GM19468 (cell line): Measurements from ENCODE around the gene MVK.

Experiments used
- ATAC-seq: cut with Tn5 transposase; IDR thresholded peaks from one replicate; pipeline ENCODE4 v1.9.1; 2021; ENCODE audit warnings: mild to moderate bottlenecking, moderate library complexity, moderate number of reproducible peaks; ENCODE audit not compliant: unreplicated experiment; ENCODE audit errors: extremely low read depth

The MVK gene

DNA sequence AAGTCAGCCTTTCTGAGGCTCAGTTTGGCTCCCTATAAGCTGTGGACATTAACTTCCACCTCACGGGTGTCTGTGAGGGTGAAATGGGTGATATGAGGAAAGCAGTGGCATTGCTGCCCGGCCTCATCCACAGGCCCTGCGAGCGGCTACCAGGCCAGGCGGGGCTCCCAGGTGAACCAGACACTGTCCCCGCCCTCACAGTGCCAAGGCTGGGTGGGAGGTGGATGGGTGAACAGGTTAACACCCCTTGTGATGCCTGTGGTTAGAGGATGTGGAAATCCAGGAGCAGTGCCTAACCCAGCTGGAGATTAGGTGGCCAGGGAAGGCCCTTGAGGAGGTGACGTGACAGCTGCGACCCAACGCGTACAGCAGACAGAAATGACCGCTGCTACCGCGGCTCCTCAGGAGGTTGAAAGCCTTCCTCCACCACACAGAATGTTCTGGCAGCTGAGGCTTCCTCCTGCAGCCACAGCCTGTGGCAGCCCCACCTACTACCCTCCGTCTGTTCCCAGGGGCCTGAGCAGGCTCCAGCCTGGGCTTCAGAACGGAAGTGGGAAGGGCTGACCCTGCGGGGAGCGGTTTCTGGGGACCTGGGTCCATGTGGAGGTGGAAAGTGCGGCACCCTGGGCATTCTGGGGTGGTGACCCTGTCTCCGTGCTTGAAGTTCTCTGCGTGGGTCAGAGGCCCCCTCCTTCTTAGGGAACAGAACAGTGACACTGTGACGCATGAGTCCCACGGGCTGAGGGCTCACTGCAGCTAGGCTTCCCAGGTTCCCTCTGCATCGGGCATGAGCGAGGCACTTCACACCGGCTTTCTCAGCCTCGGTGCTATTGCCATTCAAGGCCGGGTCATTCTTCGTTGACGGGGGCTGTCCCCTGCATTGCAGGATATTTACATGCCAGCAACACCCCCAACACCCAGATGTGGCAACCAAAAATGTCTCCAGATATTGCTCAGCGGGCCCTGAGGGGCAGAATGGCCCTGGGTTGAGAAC lies 10.0 kb upstream of the MVK start:
- no peak for ATAC-seq

GRCh38 chr12:109566424-109566823 lies 7.2 kb upstream of the MVK start:
- ATAC-seq: no peak

DNA sequence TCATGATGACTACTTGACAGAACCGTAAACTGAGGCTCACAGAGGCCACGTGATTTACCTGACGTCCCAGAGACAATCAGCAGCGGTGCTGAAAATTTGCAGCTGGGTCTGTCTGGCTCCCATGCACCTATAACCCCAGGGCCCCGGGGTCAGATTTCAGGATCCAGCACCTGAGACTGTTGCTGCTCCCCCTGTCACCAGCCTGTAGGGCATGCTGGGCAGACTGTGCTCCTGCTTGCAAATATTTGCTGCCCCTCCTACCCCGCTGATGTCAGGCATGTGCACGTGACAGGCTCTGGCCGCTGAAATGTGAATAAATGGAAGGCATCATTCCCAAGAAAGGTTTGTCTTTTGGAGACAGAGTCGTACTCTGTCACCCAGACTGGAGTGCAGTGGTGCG lies 6.3 kb upstream of the MVK start:
- ATAC-seq: no peak

DNA sequence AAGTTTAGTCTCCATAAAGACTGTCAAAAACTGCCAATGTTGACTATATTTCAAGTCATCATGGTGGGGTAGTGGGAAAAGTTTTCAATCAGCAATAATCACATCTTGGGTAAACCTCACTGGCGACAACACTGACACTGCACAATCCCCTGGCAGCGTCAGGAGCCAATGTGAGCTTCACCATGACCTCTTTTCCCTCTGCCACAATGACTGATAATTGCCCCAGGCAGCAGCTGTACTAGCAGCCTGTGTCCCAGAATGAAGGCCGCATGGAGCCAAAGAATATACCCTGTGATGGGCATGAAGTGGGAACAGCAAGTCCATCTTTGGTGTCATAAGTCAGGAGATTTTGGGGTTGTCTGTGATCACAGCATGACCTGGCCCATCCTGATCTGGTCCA lies 5.6 kb upstream of the MVK start:
- no peak for ATAC-seq

DNA sequence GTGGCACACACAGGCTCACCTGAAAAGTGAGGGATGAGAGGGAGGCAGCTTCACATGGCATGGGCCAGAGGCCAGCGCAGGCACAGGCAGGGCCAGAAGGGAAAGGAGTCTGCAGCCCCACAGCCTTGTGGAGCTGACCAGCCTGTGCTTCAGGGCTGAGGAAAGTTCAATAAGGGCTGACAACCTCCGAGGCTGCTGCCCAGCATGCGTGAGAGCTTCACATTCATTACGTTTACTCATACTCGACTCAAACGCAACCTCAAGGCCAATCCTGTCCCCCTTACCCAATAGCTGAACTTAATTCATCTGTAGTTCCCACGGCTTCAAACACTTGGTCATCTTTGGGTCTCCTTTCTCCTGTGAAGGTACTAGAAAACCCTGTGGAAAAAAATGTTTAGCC lies 5.1 kb upstream of the MVK start:
- no peak for ATAC-seq

DNA sequence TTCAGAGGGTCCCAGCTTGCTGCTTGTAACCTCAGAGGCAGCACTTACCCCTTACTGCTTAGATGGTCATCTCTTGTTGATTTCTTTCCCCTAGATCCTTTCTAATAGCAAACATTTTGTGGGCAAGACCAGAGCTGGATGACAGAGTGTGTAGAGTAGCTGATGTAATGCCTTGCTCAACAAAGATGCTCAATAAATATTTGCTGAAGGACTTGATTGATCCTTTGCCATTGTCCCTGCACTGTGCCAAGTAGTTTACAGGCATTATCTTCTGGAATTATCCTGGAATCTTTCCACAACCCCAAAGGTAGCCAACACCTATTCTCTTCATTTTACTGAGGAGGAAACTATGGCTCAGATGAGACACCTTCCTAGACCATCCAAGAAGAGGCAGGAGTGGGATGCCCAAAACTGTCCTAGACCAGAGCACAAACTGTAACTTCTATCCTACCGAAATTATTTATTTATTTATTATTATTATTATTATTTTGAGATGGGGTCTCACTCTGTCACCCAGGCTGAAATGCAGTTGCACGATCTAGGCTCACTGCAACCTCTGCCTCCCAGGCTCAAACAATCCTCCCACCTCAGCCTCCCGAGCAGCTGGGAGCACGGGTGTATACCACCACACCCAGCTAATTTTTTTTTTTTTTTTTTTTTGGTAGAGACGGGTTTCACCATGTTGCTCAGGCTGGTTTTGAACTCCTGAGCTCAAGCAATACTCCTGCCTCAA lies 1.7 kb upstream of the MVK start:
- ATAC-seq: no peak

- no peak for ATAC-seq
These were observed 1.1 kb upstream of the MVK start for GRCh38 chr12:109572506-109572845.

DNA sequence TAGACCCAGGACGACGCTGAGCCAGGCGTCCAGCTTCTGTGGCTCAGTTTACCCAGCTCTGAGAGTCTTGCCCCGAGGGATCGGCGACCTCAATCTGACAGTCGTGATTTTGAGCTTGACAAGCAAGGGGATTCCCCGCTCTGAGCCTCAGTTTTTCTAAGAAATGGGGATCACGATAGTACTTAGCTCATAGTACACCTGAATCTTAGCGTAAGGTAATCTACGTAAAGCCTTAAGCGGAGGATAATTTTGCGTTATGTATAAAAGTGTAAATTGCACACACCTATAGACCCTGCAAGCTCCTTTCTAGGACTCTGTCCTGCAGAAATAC lies 285 bp downstream of the MVK start:
- no peak for ATAC-seq

- no peak for ATAC-seq
These were observed 2.1 kb downstream of the MVK start for GRCh38 chr12:109575683-109576082.

DNA sequence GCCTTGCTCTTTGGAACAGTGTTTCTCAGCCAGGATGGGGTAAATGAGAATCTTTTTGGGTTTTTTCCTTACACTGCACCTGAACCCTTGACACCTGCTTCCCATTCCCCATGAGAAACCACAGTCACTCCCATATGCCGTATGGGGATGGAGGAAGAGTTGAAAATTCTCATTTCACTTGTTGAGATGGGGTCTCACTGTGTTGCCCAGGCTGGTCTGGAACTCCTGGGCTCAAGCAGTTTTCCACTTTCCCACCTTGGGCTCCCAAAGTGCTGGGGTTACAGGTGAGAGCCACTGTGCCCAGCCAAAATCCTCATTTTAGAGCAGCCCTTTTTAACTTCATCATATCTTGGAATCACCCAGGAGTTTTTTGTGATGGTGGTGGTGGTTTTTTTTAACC lies 3.7 kb downstream of the MVK start:
- ATAC-seq: no peak

DNA sequence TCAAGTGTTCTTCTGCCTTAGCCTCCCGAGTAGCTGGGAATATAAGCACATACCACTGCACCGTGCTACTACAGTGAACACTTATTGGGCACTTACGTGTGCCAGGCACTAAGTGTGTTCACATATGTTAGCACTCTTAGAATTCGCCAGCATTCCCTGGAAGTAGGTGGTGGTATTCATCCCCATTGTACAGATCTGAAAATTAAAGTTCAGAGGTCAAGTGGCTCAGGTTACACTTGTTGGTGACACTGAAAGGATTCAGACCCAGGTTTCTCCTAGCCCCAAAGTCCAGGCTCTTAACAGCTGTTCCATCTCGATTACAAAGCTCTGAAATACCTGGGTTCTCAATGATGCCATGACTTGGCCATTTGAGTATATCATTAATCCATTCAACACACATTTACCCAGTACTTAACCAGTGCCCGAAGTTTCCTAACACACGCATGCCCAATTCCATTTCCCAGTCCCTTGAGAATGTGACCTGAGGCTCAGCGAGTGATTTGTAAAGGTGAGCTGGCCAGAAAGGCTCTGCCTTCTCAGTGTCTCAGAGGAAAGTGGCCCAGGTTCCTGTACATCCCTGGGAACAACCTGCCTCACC lies 4.8 kb downstream of the MVK start:
- ATAC-seq: no peak

- no peak for ATAC-seq
These were observed 6.0 kb downstream of the MVK start for GRCh38 chr12:109579639-109580038.

DNA sequence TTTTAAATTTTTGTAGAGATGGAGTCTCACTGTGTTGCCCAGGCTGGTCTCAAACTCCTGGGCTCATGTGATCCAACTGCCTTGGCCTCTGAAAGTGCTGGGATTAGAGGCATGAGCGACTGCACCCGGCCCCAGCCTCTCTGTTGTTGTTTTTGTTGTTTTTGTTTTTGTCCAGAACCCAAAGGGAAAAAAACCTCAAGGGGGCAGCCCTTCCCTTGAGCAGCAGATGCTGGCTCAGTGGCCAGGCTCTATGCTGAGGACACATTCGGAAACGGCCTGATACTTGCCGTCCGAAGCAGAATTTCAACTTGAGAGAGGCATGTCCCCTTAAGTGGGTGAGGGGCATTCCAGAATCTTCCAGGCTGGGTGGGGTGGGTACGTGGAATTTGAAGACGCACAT lies 6.7 kb downstream of the MVK start:
- ATAC-seq: no peak

GRCh38 chr12:109580684-109581333 lies 7.2 kb downstream of the MVK start:
- no peak for ATAC-seq

GRCh38 chr12:109581334-109581691 lies 7.7 kb downstream of the MVK start:
- ATAC-seq: no peak

GRCh38 chr12:109581856-109582255 lies 8.3 kb downstream of the MVK start:
- ATAC-seq: no peak

DNA sequence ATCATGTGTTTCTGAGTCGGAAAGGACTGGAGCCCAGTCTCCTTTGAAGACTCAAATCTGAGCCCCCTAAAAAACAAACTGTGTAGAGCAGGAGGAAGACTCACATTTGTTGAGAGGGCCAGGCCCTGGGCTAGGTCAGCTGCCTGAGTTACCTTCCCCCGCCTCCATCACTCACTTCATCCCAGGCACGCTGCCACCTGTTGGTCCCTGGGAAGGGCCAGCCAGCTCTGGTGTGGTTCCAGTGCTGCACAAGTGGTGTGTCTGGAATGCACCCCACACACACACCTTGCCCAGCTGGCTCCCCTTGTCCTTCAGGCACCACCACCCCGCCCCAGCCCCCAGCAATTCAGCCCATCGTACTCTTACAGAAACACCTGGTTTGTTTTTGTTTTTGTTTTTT lies 9.0 kb downstream of the MVK start:
- ATAC-seq: no peak

GRCh38 chr12:109583733-109584132 lies 10.1 kb downstream of the MVK start:
- ATAC-seq: no peak

DNA sequence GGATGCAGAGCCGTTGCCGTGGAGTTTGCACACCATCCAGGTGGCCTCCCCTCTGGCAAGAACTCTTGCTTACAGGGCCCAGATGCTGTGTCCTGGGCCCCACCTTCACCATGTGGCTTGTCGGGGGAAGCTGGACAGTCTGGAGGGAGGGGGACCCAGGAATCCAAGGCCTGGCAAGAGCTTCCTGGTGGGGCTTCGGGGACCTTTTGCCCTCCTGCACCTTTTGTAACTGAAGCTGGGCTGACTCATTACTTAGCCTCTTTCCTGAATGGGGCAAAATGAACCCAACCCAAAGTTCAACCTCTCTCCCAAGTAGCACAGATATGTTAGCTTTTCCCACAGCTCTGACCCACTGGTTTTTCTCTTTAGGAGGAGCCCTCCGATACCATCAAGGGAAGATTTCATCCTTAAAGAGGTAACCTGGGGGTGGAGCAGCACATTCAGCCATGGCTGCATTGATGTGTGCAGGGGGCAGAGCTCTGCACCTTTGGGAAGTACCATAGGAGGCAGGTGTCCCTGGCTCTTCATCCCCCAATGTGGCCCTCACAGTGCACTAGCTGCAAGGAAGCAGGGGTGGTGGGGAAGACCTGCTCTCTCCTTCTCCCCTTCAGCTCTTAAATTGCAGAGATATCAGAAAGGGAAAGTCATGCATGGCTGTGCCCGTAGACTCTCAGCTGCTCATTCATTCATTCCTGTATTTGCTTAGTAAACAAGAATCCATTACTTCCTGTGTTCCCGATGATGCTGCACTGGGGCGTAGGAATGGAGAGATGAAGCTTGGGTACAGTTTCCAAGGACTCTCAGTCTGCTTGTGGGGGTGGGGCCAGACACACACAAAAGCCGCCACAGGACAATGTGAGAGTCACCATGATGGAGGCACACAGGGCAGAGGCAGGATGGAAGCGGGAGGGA lies 13.0 kb downstream of the MVK start:
- no peak for ATAC-seq

- ATAC-seq: no peak
These were observed 14.3 kb downstream of the MVK start for GRCh38 chr12:109587921-109588320.
